ENCODE results near the gene KIAA1217. TPM values are rescaled to one million over a fixed set of nuclear protein-coding genes. Genes with fewer than 3 reads are reported as not detected.

Gene KIAA1217
- polyA plus RNA-seq, 1 donor from 2014 or later, result 0.22 TPM

- Histone ChIP-seq H3K9ac (ENCODE audit: low read length) (no peak overlapping the region), H3K36me3 (ENCODE audit: insufficient read depth, low read length) (no peaks in the 10 kb centered on the region), H3K4me3 (ENCODE audit: low read length) (no peak overlapping the region), H3K27me3 (ENCODE audit: insufficient read depth, low read depth, low read length) (no peaks in the 10 kb centered on the region), H3F3A (ENCODE audit: insufficient read depth, low read length, poor library complexity, severe bottlenecking) (no peaks in the 10 kb centered on the region), H4K20me1 (ENCODE audit: insufficient read depth) (no peaks in the 10 kb centered on the region), H3K79me2 (replicated peaks; ENCODE audit: insufficient read depth, low read length) (no peaks in the 10 kb centered on the region), H3K9me3 (ENCODE audit: low read length) (no peaks in the 10 kb centered on the region), H3K27ac (ENCODE audit: low read length) (no peak overlapping the region), H3K9me2 (ENCODE audit: insufficient read depth, low read length) (no peaks in the 10 kb centered on the region), H2AFZ (ENCODE audit: low read depth, low read length) (no peak overlapping the region), H3K4me2 (ENCODE audit: low read length) (no peak overlapping the region)
- no peak for TF ChIP-seq RAD21 (conservative IDR thresholded peaks at IDR 0.05)
- TF ChIP-seq EZH2 (IDR thresholded peaks at IDR 0.05; ENCODE audit: borderline replicate concordance, insufficient read depth, low read length, poor library complexity, severe bottlenecking), result no peak
- TF ChIP-seq MXI1 (conservative IDR thresholded peaks at IDR 0.05; ENCODE audit: poor library complexity, severe bottlenecking), result no peak
- no peak for TF ChIP-seq TAF1 (IDR thresholded peaks at IDR 0.05; ENCODE audit: low read depth)
- no peak for TF ChIP-seq SMC3 (conservative IDR thresholded peaks at IDR 0.05; ENCODE audit: poor library complexity)
- no peak for TF ChIP-seq CTCF (IDR thresholded peaks at IDR 0.05; ENCODE audit: poor library complexity, severe bottlenecking)
- no peak for TF ChIP-seq REST (IDR thresholded peaks at IDR 0.05; ENCODE audit: borderline replicate concordance)
- TF ChIP-seq EP300 (conservative IDR thresholded peaks at IDR 0.05; ENCODE audit: poor library complexity, severe bottlenecking), result no peak
- no peak for TF ChIP-seq POLR2AphosphoS5 (IDR thresholded peaks at IDR 0.05)
Observed at GRCh38 chr10:24542314-24543270, 333.7 kb downstream of the KIAA1217 start.

GRCh38 chr10:24544776-24545175, 335.8 kb downstream of the KIAA1217 start:
- H3F3A ChIP-seq (ENCODE audit: insufficient read depth, low read length, poor library complexity, severe bottlenecking), result no peaks in the 10 kb centered on the region
- H3K36me3 ChIP-seq (ENCODE audit: insufficient read depth, low read length), result no peaks in the 10 kb centered on the region
- H2AFZ ChIP-seq (ENCODE audit: low read depth, low read length), result no peak overlapping the region
- H3K27me3 ChIP-seq (ENCODE audit: insufficient read depth, low read depth, low read length), result no peaks in the 10 kb centered on the region
- H3K9me3 ChIP-seq (ENCODE audit: low read length), result no peaks in the 10 kb centered on the region
- no peak overlapping the region for H3K4me2 ChIP-seq (ENCODE audit: low read length)
- no peaks in the 10 kb centered on the region for H3K79me2 ChIP-seq (replicated peaks; ENCODE audit: insufficient read depth, low read length)
- no peak overlapping the region for H3K27ac ChIP-seq (ENCODE audit: low read length)
- H3K4me3 ChIP-seq (ENCODE audit: low read length), result no peak overlapping the region
- H3K9ac ChIP-seq (ENCODE audit: low read length), result no peak overlapping the region
- no peaks in the 10 kb centered on the region for H3K9me2 ChIP-seq (ENCODE audit: insufficient read depth, low read length)
- TF ChIP-seq MXI1 (conservative IDR thresholded peaks at IDR 0.05; ENCODE audit: poor library complexity, severe bottlenecking) (no peak), TAF1 (IDR thresholded peaks at IDR 0.05; ENCODE audit: low read depth) (no peak), EZH2 (IDR thresholded peaks at IDR 0.05; ENCODE audit: borderline replicate concordance, insufficient read depth, low read length, poor library complexity, severe bottlenecking) (no peak), EP300 (conservative IDR thresholded peaks at IDR 0.05; ENCODE audit: poor library complexity, severe bottlenecking) (no peak), REST (IDR thresholded peaks at IDR 0.05; ENCODE audit: borderline replicate concordance) (no peak), RAD21 (conservative IDR thresholded peaks at IDR 0.05) (no peak), SMC3 (conservative IDR thresholded peaks at IDR 0.05; ENCODE audit: poor library complexity) (no peak), CTCF (IDR thresholded peaks at IDR 0.05; ENCODE audit: poor library complexity, severe bottlenecking) (no peak), POLR2AphosphoS5 (IDR thresholded peaks at IDR 0.05) (no peak)
- H4K20me1 ChIP-seq (ENCODE audit: insufficient read depth), result no peaks in the 10 kb centered on the region
